GM13976 (cell line): ENCODE results near the gene PRKAG3.
A peak's percentile ranks its signal among the peaks of the same experiment; 100 is the strongest.

Experiments used
- DNase-seq: peaks from one replicate; pipeline ENCODE4 v3.0.0; 2012; ENCODE audit warnings: low spot score
- in situ Hi-C: fragments of 300-500 bp; cut with MboI; formaldehyde crosslinking; loops from one replicate; pipeline ENCODE4 v1.12.0; 2022; ENCODE audit warnings: low sequenced_read_pairs, mixed read lengths, inconsistent platforms; ENCODE audit not compliant: unreplicated experiment
- TF ChIP-seq, protein P1 (sequence below): IDR thresholded peaks from 2 replicates; pipeline ENCODE4 v1.5.1; 2012; ENCODE audit warnings: borderline replicate concordance, mild to moderate bottlenecking; ENCODE audit not compliant: insufficient read depth; ENCODE audit errors: extremely low read depth, missing control alignments, control extremely low read depth

PRKAG3 gene

DNA sequence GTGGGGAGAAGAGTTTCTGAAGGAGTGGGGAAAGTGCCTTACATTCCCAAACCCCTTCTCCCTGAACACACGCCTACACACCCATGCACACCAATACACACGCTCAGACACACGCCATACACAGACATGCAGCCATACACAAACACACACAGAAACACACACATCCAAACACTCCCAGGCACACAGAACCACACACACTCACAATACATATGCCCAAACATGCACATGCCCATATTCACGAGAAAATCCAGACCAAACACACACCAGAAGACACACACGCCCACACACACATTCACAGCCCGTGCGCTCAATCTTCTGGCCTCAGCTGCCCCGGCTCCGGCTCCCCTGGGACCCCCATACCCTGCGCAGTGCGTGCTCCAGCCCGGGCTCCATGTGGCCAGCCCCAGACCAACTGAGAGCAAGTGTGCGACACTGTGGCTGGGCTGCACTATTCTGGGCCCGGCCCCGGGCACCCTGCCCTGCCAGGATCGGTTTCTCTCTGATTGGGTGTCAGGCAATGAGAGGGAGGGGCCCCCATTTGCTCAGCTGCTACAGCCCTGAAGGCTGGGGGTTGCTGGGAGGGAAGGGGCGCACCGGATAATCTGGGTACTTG is at the start of gene PRKAG3:
TSS of gene PRKAG3 (minus strand) at position 426 of the 613 bp plus-strand sequence.
- no peak for DNase-seq
- TF ChIP-seq, protein P1, sequence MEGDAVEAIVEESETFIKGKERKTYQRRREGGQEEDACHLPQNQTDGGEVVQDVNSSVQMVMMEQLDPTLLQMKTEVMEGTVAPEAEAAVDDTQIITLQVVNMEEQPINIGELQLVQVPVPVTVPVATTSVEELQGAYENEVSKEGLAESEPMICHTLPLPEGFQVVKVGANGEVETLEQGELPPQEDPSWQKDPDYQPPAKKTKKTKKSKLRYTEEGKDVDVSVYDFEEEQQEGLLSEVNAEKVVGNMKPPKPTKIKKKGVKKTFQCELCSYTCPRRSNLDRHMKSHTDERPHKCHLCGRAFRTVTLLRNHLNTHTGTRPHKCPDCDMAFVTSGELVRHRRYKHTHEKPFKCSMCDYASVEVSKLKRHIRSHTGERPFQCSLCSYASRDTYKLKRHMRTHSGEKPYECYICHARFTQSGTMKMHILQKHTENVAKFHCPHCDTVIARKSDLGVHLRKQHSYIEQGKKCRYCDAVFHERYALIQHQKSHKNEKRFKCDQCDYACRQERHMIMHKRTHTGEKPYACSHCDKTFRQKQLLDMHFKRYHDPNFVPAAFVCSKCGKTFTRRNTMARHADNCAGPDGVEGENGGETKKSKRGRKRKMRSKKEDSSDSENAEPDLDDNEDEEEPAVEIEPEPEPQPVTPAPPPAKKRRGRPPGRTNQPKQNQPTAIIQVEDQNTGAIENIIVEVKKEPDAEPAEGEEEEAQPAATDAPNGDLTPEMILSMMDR, result no peak
- in situ Hi-C loops, result loop anchor here (25.0 kb wide), 1 partner anchor 419 kb away; the partner anchor contains the start of gene VIL1

DNA sequence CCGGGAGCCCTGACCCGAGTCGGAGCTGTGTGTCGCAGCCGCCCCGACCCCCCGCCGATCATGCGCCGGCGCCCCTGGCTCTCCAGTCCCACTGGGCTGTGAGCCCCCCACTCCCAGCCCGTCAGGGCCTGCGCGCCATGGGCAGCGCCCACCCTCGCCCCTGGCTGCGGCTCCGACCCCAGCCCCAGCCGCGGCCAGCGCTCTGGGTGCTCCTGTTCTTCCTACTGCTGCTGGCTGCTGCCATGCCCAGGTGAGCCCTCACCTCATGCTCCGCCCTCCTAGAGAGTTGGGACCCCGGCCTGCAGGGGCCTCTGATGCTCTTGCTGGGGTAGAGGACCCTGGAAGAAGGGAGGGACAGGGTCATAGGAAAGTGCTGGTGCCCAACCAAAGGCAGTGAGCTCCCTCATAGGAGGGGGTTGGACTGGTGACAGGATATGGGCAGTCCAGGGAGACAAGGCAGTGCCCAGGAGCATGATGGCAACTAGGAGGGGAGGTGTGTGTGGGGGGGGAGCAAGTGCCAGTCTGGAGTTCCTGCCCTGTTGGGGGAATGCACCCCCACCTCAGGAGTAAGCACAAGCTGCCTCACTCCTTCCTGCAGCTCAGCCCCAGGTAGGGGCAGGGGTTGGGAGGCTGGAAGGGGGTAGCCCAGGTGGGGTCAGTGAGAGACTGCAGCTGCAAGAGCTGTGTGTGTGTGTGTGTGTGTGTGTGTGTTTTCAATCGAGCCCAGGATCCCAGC is 49.4 kb upstream of the PRKAG3 start:
- TF ChIP-seq, protein P1, result no peak
- in situ Hi-C loops, result no loop called here
- no peak for DNase-seq

DNA sequence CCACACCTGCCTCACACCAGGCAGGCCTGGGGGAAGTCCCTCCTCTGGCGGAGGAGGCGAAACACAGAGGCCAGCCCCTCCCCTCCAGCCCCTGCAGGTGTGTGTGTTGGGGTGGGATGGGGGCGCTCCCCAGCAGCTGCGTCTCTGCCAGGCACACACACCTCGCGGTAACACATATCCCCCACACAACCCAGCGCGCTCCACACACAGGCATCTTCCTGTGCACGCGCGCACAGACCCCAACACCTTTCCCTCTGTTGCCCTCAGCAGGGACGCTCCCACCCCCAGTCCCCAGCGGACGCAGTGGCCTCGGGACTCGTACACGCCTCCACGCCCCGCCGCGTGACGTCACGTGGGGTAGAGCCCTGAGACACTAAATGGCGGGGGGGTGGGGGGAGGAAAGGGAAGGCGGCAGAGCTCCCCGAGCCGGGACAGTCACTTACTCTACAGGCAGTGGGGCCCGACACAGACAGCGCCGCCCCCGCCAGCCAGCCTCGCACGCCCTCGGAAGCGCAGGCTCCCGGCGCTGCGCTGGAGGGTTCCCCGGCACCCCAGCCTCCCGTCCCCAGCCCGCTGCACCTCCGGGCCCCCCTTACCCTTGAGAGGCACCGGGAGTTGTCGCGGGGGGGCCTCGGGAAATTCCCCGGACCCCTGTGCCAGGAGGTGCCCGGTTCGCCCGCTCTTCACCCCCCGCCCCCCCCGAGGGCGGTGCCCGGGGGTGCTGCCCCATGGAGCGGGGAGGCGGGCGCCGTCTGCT is 48.7 kb upstream of the PRKAG3 start, which contains the start of gene WNT10A:
TSS of gene WNT10A (plus strand) at position 751 of the 757 bp plus-strand sequence. CDS start 144 bp downstream, outside the sequence.
- TF ChIP-seq, protein P1, result no peak
- in situ Hi-C loops, result no loop called here
- peak; percentile 89 for DNase-seq

DNA sequence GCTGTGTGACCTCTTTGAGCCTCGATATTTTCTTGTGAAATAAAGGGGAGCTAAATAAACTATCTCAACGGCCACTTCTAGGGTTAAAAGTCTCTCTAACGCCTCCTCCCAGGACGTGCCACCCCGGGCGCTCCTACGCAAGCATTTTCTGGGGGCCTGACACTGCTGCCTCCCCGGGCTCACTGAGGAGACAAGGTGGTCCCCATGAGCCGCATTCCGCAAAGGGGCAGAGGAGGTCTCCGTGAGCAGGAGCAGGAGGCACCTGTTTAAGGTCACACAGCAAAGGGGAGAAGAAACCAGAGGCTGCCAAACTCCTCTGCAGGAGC is 48.1 kb upstream of the PRKAG3 start:
- in situ Hi-C loops, result no loop called here
- DNase-seq, result no peak
- TF ChIP-seq, protein P1, result no peak

DNA sequence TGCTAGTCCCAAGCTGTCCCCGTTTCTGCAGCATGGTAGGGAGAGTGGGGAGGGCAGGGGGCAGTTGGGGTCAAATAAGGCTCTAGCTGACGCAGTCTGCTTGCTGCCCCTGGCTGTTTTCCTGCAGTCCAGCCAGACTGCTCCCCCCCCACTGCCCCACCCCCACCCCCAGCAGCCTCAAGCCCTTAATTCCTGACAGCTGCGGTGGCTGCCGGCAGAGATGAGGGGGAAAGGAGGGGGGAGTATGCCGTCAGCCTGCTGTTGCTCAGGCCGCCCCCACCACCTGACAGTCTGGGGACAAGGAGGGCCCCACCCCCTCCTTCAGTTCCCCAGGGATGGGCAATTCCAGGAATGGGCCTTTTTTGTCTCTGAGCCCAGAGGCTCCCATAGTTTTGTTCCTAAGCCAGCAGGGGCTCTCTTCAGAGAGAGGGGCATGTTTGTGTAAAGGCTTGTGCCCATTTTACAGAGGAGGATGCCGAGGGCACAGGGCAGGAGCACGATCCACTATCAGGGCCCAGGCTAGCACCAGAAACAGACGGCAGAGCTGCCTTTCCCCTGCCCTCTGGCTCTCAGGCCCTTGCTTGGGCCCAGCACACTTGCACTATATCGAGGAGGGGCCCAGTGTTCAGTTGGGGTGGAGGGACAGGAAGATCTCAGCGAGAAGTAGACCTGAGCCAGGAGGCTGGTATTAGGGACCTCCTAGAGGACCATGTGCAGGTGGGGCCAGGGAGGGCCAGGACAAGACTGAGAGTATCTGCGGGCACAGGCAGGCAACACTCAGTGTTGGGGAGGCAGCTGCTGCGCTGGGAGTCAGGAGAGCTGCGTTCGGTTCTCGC is 47.5 kb upstream of the PRKAG3 start:
- TF ChIP-seq, protein P1, result no peak
- in situ Hi-C loops, result no loop called here
- no peak for DNase-seq

DNA sequence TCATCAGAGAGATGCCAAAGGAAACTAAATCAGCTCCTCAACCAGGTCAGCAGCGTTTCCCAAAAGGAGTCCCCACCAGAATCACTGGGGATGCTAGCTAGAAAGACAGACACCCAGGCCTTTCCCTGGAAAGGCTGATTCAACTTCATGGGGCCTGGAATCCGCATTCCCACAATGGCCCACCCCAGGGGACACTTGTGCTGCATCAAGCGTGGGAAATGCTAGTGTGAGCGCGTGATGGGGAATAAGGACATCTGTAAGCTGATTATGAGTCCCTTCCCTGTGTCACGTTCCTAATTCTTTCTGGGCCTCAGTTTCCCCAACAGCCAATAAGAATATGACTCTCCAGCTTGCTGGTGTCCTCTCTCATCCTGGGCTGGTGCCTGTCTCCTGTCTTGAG is 46.9 kb upstream of the PRKAG3 start:
- TF ChIP-seq, protein P1, result no peak
- in situ Hi-C loops, result no loop called here
- DNase-seq, result no peak
